Fibroblast of skin of right quadriceps (primary cell): ENCODE results near the gene AFAP1L1.
A peak's percentile ranks its signal among the peaks of the same experiment; 100 is the strongest.
"Not testable (repeated sequence)": the region's sequence is repeated elsewhere in the genome, so short reads cannot be mapped to it uniquely, and the experiment has no call there.

Experiments used
- DNase-seq: peaks from one replicate; pipeline ENCODE4 v3.0.0-alpha.2; 2013

The AFAP1L1 gene

DNA sequence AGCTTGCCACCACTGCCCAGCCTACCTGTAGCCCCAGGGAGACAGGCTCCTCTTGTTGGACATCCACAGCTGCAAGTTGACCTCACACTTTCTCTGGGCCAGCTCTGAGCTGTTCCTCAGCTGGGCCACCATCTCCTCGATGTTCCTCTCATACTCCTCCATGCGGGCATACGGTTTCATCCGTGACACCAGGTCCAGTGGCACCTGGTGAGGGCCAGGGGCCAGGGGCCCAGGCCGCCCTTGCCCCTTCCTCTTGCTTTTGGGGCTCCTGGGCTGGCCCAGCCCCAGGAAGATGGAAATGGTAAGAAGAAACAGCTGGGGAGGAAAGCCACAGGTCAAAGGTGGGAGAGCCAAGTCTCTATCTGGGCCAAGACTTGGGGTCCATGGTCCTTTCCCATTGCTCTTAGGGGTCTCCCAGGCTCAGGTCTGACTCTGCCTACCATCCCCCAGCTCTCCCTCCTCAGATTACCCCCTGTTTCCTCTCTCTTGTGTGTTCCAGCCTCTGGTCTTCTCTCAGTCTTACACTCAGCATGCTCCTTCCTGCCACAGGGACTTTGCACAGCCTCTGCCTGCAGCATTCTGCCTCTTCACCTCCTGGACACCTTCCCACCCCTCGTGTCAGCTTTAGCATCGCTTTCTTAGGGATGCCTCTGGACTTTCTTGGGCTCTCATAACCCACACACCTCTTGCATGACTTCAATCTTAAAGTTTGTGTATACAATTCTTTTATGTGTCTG lies 105.2 kb downstream of the AFAP1L1 start:
- DNase-seq: no peak

DNA sequence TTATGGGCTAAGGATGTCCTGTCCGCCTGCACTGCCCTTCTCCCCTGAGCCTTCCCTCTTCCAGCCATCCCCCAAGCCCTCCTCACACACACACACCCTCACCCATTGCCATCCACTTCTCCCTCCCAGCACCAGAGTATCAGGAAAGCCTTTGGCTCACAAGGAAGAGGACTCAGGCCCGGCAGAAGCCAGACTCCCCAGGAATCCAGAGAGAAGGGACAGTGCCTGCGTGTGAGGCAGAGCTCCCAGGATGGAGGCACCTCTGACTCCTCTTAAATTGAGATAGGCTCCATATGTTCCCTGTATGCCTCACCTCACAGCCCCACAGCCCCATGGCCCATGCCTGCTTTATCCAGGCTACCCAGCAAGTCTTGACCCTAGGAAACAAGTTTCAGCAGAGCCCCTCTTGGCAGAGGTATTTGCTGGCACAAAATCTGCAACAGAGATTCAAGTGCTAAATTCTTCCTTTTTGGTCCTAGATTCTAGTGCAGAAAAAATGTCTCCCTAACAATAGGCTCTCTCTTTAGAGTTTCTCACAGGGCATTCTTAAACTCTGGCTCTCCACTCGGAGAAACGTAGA lies 106.7 kb downstream of the AFAP1L1 start:
- DNase-seq: no peak

DNA sequence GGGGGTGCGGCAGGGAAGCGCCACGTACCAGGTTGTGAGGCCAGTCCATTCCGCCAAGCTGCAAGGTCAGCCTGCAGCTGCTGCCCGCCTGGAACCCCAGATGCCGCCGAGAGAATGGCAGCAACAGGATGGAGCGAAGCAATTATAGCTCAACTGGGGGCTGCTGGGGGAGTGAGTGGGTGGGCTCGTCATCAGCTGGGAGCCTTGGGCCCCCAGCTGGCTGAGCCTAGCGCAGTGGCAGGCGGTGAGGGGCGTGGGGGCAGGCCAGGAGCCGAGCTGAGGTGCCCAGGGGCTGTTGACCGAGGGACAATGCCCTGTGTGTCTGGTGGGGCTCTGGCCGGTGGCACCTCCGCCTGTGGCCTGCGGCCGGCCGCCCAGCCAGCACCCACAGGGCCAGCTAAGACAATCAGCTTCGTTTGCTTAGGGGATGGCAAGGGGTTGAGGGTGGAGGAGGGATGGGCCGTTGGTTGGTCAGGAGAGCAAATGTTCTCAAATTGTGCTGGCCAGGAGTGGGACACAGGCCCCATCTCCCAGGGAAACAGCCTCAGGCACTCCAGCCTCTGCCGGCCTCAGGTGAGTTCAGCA lies 107.6 kb downstream of the AFAP1L1 start, which contains the start of gene IL17B:
IL17B (minus strand) TSS at position 116 of the 585 bp plus-strand sequence; CDS start at position 49, 67 bp downstream.
- DNase-seq: no peak

DNA sequence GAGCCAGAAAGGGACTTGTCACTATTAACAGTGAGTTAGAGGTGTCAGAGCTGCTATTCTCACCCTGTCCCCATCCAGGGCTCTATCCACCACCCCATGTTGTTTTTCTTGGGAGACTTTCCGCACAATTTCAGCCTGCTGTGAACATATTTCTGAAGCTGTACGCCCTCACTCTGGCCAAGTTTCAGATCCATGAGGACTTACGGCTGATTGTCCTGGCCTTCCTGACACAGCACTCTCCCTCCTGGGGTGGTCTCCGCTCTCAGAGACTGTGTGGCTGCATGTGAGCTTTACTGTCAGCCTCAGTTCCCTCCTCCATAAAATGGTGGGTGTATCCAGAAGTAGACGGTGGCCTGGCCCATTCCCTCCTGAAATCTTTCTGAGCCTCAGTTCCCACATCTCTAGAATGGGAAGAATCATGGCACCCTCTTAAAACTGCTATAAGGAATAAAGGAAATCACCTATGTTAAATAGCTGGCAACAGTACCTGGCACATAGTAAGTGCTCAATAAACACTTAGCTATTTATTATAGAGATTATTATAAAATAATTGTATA lies 108.2 kb downstream of the AFAP1L1 start:
- DNase-seq: no peak

DNA sequence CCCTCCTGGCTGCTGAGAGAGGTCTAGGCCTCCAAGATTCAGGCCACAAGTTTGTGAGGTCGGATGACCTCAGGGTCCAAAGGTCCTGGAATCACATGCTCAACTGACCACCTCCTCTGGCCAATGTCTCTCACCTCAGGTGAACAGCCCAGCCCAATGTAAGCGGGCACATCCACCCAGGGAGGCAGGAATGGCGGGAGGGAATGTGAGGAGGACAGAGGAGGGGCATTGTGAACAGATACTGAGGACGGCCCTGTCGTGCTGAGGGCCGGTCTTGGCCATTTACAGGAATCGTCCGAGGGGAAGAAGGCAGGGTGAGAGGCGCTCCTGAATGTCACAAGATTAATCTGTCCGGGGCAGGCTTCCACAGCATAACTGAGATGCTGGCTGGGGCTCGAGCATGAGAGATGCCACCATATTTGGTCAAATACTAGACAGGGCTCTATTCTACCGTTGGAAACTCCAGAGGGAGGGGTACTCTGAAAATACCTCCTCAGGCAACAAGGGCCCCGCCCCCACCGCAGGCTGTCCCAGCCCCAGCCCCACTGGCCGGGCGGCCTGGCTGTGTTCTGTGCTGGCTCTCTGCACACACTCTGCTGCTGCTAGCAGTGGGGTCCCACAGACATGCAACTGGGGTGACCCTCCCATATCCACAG lies 108.9 kb downstream of the AFAP1L1 start:
- no peak for DNase-seq

DNA sequence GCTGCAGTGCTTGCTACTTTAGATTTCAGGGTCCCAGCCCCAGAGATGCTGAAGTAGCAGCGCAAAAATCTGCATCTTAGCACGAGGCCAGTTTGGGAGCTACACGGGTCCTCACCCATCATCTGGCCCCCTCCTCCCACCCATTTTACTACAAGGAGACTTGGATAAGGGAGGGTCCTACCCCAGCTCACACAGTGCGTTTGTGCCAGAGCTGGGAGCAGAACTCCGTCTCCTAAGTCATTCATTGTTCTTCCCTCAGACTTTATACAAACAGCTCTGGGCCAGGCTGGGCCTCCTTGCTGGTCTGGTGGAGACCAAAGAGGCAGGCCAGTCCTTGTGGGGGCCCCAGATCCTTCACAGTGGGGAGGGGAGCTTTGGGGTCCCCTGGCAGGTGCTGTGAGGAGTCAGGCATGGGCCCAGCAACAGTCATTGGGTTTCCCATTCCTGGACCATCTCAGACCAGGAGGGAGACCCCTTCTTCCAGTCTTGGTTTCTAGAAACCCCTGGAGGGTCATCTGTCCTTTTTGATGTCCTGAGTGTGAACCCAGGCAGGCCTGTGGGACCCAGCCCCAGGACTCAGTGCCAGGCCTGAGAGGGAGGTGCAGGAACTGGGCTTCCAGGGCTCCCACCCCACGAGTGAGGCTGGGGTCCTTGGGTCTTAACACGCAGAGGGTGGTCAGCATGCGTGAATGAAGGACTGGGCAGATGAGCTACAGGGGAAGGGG lies 109.8 kb downstream of the AFAP1L1 start:
- DNase-seq: no peak

DNA sequence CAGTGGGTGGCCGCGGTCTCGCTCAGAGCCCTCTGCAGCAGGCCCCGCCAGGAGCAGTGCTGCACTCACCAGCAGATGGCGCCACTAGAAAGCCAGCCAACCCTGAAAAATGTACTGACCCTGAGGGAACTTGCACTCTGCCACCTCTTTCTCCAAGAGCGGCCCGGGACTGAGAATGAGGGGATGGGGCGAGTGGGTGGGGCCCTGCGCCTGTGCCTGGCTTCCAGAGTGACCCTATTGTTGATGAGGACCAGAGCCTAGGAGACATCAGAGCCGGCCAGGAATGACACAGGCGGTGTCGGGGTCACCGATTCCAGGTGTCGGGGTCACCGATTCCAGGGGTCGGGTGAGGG lies 110.3 kb downstream of the AFAP1L1 start:
- DNase-seq: peak; percentile 70

DNA sequence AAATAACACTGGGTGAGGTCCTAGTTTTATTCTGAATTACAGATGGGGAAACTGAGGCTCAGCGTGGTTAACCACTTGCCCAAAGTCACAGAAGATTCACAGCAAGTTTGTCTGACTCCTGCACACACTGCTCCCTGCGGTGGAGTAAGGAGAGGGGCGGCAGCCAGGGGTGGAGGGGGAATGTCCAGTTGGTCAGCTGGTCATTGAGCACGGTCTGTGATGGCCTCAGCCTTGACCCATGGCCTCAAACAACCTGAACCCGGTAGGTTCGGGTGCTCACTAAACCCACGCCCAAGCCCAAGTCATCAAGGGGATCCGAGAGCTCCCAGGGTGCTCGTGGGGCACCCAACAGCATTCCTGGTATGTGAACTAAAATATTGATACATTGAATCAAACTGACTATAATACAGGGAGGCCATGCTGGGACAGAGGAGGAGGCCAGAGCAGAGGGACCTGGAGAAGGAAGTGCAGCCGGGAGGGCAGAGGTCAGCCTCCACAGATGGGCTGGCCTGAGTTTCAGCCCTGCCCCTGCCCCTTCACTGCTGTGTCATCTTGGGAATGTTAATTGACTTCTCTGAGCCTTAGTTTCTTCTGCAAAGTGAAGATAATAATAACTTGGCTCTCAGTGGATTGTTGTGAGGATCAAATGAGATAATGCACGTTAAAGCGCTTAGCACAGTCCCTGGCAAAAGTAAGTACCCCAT lies 111.0 kb downstream of the AFAP1L1 start:
- no peak for DNase-seq

DNA sequence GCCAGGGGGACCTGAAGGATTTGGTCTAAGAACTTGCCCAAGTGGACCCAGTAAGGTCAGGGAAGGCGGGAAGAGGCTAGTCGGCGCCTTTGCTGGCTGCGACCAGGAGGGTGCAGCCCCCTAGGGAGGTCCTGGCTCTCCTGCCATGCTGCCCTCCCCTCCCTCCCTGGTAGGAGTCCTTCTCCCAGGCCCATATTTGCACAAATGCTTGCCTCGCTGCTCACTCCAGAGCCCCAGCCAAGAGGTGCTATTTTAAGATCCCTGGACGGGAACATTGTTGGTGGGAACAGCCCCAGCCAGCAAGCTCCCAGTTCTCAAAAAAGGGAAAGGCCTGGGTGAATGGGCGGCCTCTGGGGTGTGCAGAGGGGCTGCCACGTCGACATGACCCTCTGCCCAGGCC lies 111.7 kb downstream of the AFAP1L1 start:
- DNase-seq: no peak

DNA sequence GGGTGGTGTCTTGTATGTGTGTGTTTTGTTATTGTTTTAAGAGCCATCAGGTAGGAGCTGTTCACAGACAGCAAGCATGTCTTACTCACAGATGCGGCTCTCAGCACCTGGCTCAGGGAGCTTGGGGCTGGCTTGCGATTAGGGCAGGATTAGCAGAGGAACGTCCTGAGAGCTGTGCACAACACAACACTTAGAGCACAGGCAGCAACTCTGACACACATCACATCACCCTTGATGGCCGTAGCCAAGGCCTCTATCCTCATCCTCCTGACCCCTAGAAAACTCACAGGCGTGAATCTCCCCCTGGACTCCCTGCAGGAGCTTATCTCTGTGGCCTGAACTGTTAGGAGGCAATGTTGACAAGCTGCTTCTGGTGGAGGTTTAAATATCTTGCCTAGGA lies 114.5 kb downstream of the AFAP1L1 start:
- DNase-seq: no peak

DNA sequence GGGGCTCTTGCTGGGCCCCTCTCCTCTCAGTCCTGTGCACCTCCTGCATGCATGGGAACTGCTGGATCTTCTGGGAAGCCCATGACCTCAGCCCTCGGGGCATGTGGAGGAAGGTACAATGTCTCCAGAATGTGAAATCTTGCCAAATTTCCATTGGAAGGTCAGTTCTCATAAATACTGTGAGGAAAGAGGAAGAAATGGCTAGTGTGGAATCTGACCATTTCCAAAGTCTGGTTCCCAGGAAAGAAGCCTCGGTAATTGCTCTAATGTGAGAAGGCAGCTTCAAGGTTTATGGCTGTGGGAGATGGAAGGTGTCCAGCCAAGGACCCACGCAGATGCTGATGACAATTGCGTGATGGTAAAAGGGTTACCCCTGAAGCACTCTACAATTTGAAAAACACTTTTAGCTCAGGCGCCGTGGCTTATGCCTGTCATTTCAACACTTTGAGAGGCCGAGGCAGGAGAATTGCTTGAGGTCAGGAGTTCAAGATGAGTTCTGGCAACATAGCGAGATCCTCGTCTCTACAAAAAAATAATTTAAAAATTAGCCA lies 115.5 kb downstream of the AFAP1L1 start:
- peak; percentile 64 for DNase-seq

DNA sequence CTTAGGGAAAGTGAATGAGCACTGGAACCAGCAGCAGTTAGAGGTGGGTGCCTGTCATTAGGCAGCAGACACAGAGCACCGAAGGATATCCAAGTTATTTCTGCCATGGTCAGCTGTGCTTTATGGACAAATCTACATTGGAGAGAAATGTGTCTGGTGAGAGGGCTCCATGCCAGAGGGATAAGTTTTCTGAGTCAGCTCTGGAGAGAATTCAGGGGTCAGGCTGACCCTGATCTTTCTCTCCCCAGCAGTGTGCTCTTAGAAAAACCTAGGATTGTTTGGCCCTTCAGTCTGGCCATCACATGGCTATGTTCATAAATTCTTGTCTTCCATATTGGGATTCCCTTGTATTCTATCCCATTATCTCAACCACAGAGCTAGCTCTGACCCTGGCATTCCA lies 116.3 kb downstream of the AFAP1L1 start:
- DNase-seq: peak; percentile 54

DNA sequence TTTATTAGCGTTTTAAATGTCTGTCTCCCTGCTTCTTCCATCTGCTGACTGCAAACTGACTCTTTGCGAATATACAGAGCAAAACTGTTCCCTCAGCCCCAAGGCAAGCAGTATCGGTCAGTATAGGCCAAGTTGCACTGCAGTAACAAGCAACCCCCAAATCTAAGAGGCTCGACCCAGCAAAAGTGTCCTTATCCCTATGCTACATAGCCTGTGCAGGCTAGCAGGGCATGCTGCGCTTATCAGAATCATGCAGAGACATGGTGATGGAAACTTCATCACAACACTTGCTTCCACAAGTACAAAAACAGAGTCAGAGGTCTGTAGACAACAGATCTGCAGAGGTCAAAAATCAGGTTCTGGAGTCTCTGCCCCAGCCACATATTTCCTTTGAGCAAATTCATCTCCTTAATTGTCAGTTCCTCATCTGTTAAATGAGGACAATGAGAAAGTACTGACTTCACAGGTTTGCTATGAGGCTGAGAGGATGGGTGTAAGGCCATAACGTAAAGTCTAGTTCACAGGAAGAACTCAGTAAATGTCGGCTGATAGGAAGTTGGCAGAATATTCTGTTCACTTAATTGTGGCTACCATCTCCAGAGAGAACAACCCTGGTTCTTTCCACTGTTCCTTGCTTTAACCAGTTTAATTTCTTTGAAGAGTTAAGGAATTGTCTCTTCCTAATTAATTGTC lies 117.0 kb downstream of the AFAP1L1 start:
- DNase-seq: no peak

DNA sequence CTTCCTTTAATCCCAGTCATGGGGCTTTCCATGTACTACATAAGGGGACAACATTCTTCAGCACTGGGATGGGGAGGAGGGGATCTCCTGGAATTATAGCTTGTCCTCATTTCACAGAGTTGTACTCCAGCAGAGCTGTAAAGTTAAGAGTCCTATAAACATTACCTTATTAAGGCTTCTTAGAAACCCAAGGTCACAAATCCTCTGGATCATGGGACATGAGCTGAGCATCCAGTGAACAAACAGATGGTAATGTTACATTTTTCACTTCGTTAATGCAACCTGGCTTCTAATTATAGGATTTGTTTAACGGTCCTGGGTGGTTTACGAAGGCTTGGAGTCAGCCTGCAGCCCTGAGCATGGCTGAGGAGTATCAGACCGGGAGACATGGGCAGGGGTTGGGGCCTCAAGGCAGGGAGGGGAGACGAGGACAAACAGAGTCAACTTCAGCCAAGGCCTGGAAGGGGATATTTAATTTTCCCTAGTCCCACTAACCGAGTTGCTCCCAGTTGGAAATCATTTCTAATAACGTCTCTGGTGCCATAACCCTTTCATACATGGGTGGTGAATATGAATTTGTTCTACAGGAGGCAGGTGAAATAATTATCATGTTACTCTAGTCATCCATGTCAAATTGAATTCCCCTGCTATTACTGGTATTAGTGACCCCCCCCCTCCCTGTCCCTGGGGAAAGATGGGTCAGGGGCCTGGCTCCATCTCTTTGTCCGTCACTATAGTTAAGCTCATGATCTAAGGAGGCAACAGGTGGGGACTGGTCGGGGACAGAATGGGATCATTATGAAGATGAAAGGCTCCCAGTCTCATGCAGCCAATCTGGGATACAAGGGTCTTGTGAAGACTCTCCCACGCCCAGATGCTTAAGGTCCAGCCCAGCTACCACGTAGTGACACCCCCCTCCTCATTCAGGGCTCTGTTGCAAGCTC lies 118.2 kb downstream of the AFAP1L1 start:
- no peak for DNase-seq

DNA sequence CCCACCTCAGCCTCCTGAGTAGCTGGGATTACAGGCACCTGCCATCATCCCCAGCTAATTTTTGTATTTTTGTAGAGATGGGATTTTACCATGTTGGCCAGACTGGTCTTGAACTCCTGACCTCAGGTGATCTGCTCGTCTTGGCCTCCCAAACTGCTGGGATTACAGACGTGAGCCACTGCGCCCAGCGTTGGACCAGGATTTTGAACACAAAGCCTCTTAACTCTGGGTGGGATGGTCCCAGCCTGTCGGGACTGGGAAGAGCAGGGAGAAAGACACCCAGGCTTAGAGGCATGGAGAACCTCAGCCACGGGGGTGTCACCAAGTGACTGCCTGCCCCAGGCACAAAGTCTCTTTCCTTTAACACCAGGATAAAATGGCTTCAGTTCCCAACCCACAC lies 119.4 kb downstream of the AFAP1L1 start:
- not testable (repeated sequence) for DNase-seq
